Measurements from ENCODE around the gene OR5AU1.

Gene OR5AU1

GRCh38 chr14:21155963-21156362 lies at the start of gene OR5AU1:
Gene OR5AU1, minus strand, starts transcription at chr14:21156063. Its CDS starts 191 bp downstream, at chr14:21155872.
- DNase-seq, result no peak

- DNase-seq, result no peak
These were observed 49.3 kb upstream of the OR5AU1 start for GRCh38 chr14:21205026-21205677.

DNA sequence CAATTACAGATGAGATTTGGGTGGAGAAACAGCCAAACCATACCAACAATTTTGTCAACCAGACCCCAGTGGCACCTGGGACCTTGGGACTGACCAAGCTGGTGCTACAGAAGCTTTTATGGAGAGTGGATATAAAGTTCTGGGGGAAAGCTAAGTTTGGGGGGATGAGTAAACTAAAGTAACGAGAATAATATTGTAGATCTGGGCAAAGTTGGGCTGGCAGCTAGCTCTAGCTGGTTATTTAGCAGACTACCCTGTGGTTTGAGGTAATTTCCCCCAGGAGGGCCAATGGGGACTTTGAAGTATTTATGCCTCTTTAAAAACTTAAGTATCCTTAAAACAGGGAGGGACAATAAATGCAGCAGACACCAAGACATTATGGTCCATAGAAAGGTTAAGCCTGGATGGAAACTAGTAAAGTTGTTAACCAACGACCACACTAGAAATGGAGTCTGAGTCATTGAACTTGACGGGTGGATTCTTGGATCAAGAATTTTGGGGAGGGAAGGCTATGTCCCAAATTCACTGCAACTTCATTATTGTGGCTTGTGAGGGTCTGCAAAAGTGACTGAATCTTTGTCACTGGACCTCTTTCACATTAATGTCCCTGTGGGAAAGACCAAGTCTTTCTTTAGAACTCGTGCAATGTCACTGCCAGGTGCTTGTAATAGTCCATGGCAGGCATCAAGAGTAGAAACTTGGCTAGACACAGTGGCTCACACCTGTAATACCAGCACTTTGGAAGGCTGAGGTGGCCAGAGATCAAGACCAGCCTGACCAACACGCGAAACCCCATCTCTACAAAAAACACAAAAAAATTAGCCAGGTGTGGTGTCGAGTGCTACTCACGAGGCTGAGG lies 48.5 kb upstream of the OR5AU1 start:
- DNase-seq, result no peak

GRCh38 chr14:21203470-21204166 lies 47.8 kb upstream of the OR5AU1 start:
- no peak for DNase-seq

DNA sequence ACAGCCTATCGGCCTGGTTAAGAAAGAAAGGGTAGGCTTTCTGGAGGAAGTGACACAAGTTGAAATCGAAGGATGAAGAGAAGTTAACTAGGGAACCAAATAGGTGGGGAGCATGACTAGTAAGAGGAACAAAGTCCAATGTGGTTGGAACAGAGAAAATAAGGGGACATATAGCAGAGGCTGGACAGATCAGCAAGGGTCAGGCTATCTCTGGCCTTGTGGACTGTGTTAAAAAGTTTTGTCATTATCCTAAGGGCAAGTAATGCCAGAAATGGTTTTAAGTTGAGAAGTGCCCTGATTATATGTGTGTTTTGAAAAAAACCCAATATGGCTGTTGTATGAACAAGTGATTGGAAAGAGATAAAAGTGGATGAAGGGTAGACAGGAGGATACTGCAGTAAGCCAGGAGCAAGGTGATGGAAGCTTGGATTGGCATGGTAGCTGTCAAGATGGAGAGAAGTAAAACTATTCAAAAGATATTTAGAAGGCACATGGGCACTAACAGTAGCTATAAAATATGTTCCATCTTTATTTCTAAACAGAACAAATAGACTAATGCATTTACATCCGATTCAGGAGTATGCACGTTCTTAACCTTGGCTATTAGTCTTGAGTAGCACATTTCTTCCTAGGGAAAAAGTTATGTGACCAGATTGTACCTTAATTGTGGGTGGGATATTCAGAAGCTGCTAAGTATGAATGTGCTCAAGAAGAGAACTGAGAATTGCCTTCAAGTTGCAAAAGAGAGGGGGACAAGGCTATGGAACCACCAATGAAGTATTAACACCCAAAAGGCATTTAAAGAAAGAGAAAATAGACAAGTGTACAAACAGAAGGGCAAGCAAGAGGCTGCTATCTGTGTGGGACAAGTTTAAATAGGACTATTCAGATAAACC lies 46.8 kb upstream of the OR5AU1 start:
- DNase-seq, result no peak

DNA sequence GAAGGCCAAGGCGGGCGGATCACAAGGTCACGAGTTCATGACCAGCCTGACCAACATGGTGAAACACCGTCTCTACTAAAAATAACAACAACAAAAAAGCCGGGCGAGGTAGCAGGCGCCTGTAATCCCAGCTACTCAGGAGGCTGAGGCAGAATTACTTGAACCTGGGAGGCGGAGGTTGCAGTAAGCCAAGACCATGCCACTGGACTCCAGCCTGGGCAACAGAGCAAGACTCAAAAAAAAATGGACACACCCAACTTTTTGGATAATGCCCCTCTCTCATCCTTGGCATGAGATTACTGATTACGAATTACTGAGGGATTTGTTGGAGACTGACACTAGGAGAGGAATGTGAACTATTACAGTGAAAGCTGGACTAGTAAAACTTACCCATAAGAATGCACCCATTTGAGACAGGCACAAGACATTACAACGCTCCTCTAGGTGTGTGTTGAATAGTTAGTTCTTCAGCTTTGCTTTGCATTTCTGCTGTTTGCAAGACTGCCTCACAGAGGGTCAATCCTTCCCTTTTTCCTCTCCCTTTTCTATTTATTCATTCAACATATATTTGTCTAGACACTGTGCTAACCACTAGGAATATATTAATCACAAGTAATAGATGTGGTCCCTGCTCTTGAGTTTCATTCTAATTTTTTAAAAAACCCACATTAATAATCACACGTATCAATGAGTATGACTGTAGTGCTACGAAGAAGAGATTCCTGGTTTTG lies 46.0 kb upstream of the OR5AU1 start:
- DNase-seq, result no peak

- DNase-seq, result no peak
These were observed 45.0 kb upstream of the OR5AU1 start for GRCh38 chr14:21200752-21201461.

DNA sequence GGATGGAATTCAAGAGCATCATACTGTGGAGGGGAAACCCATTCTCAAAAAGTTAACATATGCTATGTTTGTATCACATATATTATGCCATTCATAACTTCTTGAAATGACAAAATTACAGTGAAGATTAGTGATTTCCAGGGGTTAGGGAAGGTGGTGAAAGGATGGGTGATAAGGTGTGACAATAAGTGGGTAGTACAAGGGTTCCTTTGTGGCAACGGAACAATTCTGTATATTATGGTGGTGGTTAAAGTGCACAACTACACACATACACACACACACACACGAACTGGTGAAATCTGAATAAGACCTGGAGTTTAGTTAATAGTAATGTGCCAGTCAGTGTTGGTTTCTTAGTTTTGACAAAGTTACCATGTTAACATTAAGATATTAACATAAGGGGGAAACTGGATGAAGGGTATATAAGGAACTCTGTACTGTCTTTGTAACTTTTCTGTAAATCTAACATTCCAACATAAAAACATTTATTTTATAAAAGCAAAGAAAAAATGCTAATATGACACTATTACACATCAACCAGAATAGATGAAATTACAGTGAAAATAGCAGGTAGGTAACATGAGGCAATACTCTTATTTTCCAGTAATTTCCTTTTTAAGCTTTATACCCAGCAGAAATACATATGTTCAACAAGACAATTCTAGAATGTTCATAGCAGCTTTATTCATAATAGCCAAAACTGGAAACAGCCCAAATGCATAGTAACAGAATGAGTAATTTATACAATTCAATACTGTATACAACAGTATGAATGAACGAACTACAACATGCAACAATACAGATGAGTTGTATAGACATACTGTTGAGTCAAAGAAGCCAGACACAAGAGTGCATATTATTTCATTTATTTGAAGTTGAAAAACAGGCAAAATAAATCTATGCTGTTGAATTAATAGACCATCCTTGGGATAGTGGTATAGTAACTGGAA lies 44.0 kb upstream of the OR5AU1 start:
- DNase-seq, result no peak

DNA sequence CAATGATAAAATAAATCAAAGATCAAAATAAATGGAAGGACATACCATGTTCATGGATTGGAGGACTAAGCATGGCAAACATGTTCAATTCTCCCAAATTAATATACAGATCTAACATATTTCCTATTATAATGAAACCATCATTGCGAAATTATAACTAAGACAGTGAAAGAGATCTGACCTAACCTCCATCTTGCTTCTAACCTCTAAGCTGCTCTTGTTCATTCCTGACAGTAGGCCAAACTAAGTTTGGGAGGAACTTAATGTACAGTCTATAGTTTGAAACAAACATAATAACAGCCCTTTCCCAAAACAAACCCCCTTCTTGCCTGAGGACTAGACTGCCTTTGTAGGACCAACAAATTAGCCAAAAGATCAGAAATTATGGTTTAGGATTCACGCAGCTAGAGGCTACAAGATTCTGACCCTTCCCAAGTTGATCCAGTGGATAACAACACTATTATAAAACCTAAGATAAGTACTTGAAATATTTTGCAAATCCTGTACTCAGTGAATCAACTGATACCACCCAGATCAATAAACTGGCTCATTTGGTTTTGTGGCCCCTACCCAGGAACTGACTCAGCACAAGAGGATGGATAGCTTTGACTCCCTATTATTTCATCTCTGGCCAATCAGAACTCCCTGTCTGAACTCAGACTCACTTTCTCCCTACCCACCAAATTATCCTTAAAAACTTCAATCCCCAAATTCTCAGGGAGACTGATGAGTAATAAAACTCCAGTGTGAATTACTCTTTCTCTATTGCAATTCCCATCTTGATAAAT lies 41.7 kb upstream of the OR5AU1 start:
- no peak for DNase-seq

GRCh38 chr14:21194597-21194996 lies 38.7 kb upstream of the OR5AU1 start:
- no peak for DNase-seq

- no peak for DNase-seq
These were observed 37.1 kb upstream of the OR5AU1 start for GRCh38 chr14:21192875-21193535.

- no peak for DNase-seq
These were observed 36.6 kb upstream of the OR5AU1 start for GRCh38 chr14:21192447-21192822.

DNA sequence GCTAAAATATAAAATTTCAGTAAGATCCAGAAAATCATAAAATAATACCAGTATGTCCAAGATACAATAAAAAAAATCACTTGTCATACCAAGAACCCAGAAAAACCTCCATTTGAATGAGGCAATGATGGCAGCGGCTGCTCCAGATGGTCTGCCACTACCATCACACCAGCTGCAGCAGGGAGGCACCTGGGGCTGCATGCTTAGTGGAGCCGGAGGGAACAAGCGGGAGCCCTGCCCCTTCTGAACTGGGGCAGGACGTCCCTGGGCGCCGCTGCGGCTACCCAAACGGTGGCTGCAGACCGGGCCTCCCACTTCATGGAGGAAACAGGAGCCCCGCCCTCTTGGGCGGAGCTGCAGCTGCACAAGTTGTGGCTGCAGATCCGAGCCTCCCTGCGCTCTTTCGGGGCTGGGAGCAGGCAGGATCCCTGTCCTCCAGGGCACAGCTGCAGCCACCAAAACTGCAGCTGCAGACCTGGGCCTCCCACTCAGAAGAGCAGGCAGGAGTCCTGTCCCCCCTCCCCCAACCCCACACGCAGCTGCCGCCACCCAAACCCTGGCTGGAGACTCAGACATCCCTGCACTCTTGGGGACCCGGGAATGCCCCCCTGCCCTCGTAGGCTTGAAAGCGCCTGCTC lies 36.1 kb upstream of the OR5AU1 start:
- DNase-seq, result no peak

- DNase-seq, result no peak
These were observed 35.5 kb upstream of the OR5AU1 start for GRCh38 chr14:21191261-21191808.

- DNase-seq, result no peak
These were observed 29.6 kb upstream of the OR5AU1 start for GRCh38 chr14:21185491-21185890.

DNA sequence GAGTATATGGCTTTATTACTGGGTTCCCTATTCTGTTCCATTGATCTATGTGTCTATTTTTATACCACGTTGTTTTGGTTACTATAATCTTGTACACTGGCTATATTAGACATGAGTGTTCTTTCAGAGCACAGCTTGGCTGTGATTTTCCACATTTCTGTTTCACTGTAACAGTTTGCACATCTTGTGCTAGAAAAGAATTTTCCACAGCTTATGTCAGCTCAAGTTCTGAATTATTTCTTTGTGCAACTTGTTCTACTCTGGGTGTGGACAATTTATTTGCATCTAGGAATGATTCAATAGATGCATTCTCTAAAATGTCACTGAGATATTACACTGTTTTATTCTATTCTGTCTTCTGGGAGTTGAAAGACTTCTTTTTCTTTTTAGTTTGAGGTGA lies 28.4 kb upstream of the OR5AU1 start:
- no peak for DNase-seq

- no peak for DNase-seq
These were observed 26.3 kb upstream of the OR5AU1 start for GRCh38 chr14:21182166-21182565.

DNA sequence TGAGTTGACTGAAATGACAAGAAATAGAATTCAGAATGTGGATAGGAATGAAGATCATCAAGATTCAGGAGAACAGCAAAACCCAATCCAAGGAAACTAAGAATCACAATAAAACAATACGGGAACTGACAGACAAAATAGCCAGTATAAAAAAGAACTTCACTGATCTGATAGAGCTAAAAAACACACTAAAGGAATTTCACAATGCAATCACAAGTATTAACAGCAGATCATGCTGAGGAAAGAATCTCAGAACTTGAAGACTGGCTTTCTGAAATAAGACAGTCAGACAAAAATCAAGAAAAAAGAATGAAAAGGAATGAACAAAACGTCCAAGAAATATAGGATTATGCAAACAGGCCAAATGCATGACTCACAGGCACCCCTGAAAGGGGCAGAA lies 15.3 kb upstream of the OR5AU1 start:
- DNase-seq, result no peak

Data from NCI-H1417 treated with DMSO at 0.1 percent for 48 hours (cell line).